ENCODE measurements around the gene AHNAK.

AHNAK gene

GRCh38 chr11:62410972-62411371 is 135.6 kb downstream of the AHNAK start:
- no peak for DNase-seq (ENCODE audit: low read depth)
- H3K4me3 ChIP-seq (ENCODE audit: low read depth, low read length): no peak overlapping the region
- TF ChIP-seq CTCF (IDR thresholded peaks at IDR 0.05; ENCODE audit: low read depth, low read length): no peak
- TF ChIP-seq POLR2A (IDR thresholded peaks at IDR 0.05; ENCODE audit: extremely low read depth, insufficient read length): no peak
- no peak for TF ChIP-seq MAX (IDR thresholded peaks at IDR 0.05; ENCODE audit: low read depth, low read length)
- TF ChIP-seq MYC (IDR thresholded peaks at IDR 0.05; ENCODE audit: low read depth, low read length): no peak

GRCh38 chr11:62409831-62410230 is 136.8 kb downstream of the AHNAK start:
- TF ChIP-seq CTCF (IDR thresholded peaks at IDR 0.05; ENCODE audit: low read depth, low read length): no peak
- H3K4me3 ChIP-seq (ENCODE audit: low read depth, low read length): no peak overlapping the region
- DNase-seq (ENCODE audit: low read depth): no peak

- TF ChIP-seq POLR2A (IDR thresholded peaks at IDR 0.05; ENCODE audit: extremely low read depth, insufficient read length): no peak
- no peak for TF ChIP-seq CTCF (IDR thresholded peaks at IDR 0.05; ENCODE audit: low read depth, low read length)
- TF ChIP-seq MAX (IDR thresholded peaks at IDR 0.05; ENCODE audit: low read depth, low read length): no peak
- DNase-seq (ENCODE audit: low read depth): no peak
- no peak overlapping the region for H3K4me3 ChIP-seq (ENCODE audit: low read depth, low read length)
These were observed 140.6 kb downstream of the AHNAK start for GRCh38 chr11:62406034-62406433.

GRCh38 chr11:62404901-62405300 is 141.7 kb downstream of the AHNAK start:
- H3K4me3 ChIP-seq (ENCODE audit: low read depth, low read length): no peak overlapping the region
- TF ChIP-seq POLR2A (IDR thresholded peaks at IDR 0.05; ENCODE audit: extremely low read depth, insufficient read length): no peak
- no peak for TF ChIP-seq MAX (IDR thresholded peaks at IDR 0.05; ENCODE audit: low read depth, low read length)
- no peak for TF ChIP-seq MYC (IDR thresholded peaks at IDR 0.05; ENCODE audit: low read depth, low read length)
- TF ChIP-seq CTCF (IDR thresholded peaks at IDR 0.05; ENCODE audit: low read depth, low read length): no peak
- DNase-seq (ENCODE audit: low read depth): no peak

GRCh38 chr11:62404435-62404834 is 142.2 kb downstream of the AHNAK start:
- TF ChIP-seq MYC (IDR thresholded peaks at IDR 0.05; ENCODE audit: low read depth, low read length) (no peak), CTCF (IDR thresholded peaks at IDR 0.05; ENCODE audit: low read depth, low read length) (no peak)
- no peak overlapping the region for H3K4me3 ChIP-seq (ENCODE audit: low read depth, low read length)
- DNase-seq (ENCODE audit: low read depth): no peak

- no peak for TF ChIP-seq POLR2A (IDR thresholded peaks at IDR 0.05; ENCODE audit: extremely low read depth, insufficient read length)
- TF ChIP-seq MAX (IDR thresholded peaks at IDR 0.05; ENCODE audit: low read depth, low read length): no peak
- TF ChIP-seq CTCF (IDR thresholded peaks at IDR 0.05; ENCODE audit: low read depth, low read length): no peak
- TF ChIP-seq MYC (IDR thresholded peaks at IDR 0.05; ENCODE audit: low read depth, low read length): no peak
- no peak overlapping the region for H3K4me3 ChIP-seq (ENCODE audit: low read depth, low read length)
- no peak for DNase-seq (ENCODE audit: low read depth)
These were observed 143.5 kb downstream of the AHNAK start for GRCh38 chr11:62402960-62403730.
